Measurements from ENCODE around the gene TNC.

Gene TNC

DNA sequence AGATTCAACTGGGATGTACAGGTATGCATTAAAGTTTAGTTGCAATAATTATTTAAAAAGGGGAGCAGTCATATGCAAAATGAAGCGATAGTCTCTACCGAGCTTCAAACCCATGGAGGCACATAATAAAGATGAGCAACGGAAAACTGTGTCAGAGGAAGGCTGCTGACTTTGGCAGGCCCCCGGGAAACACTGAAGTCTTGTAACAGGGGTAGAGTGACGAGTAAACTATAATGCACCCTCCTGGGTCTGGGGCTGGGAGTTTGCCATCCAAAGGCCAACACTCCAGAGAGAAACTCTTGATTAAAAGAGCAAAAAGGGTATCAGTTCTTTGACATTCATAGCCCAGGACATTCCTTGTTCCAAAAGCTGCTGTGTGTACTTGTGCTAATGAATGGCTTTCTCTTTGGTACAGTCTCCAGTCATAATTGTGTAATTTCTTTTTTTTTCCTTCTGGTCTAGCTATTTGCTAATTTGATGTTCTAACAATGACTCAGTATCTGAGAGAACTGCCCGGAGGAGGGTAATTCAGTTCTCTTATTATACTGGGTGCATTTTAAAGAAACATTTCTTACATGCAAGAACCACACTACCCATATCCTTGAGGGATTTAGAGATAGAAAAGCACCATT is 59.2 kb downstream of the TNC start:
- no peak for DNase-seq (ENCODE audit: low spot score)
- no peak overlapping the region for H3K4me3 ChIP-seq
- TF ChIP-seq, protein P1, sequence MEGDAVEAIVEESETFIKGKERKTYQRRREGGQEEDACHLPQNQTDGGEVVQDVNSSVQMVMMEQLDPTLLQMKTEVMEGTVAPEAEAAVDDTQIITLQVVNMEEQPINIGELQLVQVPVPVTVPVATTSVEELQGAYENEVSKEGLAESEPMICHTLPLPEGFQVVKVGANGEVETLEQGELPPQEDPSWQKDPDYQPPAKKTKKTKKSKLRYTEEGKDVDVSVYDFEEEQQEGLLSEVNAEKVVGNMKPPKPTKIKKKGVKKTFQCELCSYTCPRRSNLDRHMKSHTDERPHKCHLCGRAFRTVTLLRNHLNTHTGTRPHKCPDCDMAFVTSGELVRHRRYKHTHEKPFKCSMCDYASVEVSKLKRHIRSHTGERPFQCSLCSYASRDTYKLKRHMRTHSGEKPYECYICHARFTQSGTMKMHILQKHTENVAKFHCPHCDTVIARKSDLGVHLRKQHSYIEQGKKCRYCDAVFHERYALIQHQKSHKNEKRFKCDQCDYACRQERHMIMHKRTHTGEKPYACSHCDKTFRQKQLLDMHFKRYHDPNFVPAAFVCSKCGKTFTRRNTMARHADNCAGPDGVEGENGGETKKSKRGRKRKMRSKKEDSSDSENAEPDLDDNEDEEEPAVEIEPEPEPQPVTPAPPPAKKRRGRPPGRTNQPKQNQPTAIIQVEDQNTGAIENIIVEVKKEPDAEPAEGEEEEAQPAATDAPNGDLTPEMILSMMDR (IDR thresholded peaks at IDR 0.05): no peak
- peak overlapping the region in 1 of 2 donors; percentile 43 for H3K27ac ChIP-seq

DNA sequence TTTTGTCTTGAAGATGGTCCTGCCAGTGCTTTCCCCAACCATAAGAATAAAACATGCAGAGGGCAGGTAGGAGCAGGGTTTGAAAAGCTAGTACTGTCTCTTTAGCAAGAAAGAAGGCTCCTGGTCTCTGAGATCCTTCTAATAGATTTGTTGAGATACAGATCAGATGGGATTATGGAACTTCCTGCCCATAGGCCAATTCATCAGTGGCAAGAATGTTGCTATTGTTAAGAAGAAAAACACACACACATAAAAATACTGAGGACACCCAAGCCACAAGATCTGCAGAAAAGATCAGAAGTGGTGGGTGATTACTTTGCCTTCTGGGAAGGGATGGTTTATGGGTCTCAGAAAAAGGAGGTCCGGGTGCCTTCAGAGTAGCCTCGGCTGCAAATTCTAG is 59.8 kb downstream of the TNC start:
- H3K4me3 ChIP-seq: no peak overlapping the region
- TF ChIP-seq, protein P1 (IDR thresholded peaks at IDR 0.05): no peak
- no peak for DNase-seq (ENCODE audit: low spot score)
- H3K27ac ChIP-seq: peak overlapping the region in 1 of 2 donors; percentile 43

DNA sequence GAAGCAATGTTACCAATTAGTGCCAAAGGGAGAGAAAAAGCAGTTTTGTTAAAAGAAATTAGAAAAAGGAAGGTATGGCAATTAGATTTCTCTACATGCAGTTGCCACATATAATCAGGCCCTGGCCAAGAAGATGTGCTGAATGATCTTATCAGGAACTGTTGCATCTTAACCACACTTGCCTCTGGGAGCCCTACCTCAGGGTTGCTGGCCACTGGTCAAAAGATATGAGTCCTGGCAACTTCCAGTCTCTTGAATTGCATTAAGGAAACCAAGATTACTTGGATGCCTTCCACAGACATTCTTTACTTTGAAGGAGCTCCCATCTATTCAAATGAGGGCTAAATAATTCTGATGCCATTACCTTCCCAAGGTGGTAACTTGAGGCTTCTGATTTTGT is 60.4 kb downstream of the TNC start:
- no peak overlapping the region for H3K4me3 ChIP-seq
- peak overlapping the region in 1 of 2 donors; percentile 17 for H3K27ac ChIP-seq
- TF ChIP-seq, protein P1 (IDR thresholded peaks at IDR 0.05): no peak

DNA sequence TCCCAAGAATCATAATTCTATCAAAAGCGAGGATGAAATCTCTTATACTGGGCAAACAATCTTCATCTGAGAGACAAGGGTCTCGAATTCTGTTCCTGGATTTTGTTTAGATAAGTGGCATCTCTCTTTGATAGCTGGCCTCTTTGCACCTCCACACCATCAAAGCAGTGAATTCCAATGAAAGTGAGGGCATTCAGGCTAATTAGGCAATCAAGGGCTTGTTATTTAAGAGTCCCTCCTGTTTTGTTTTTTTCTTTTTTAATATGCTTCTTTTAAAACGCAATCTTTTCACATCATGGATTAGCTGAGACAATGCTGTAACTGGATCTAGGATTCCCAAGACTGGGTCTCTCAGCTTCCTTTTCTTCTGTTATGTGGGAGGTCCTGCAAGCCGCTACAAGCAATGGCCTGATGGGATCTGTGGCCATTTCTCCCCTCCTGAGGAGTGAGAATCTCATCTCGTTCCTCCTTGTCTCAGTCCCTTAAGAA is 67.9 kb downstream of the TNC start:
- no peak overlapping the region for H3K4me3 ChIP-seq
- TF ChIP-seq, protein P1 (IDR thresholded peaks at IDR 0.05): no peak
- no peak overlapping the region for H3K27ac ChIP-seq
- DNase-seq (ENCODE audit: low spot score): no peak

More for the DNA sequence above, 60.4 kb downstream of the TNC start:
- no peak for DNase-seq (ENCODE audit: low spot score)

DNA sequence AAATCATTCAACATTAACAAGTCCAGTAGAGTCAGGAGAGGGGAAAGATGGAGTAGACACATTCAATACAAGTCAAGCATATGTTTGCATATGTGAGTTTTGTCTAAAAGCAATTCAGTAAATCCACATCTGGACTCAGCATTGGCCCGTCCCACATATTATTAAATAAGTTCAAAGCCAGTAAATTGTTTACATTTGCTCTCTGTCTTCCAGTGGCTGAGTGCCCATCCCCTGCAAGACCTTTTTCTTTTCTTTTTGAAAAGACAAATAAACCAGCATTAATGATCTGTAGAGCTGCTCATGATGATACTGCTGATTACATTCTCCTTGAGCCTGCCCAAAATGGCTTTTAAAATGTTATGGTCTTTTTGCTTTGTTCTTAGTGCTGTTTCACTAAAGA is 71.1 kb downstream of the TNC start:
- H3K27ac ChIP-seq: no peak overlapping the region
- DNase-seq (ENCODE audit: low spot score): no peak
- H3K4me3 ChIP-seq: no peak overlapping the region
- TF ChIP-seq, protein P1 (IDR thresholded peaks at IDR 0.05): no peak

DNA sequence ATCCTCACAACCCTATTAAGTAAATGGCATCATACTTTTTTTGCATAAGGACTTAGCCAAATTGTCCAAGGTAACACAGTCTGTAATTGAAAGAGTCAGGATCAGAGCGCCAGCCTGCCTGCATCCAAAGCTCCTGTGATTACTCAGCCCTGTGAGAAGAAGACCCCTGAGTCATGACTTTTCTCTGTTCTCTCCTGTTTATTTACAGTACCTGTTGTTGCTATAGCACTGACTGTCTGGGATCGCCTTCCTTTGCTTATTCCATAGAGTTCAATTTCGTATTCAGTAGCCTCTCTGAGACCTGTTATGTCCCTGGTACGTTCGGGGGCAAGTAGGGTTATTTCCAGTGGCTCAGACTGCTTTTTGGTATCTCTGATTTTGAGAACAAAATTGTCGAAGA is 71.8 kb downstream of the TNC start:
- no peak overlapping the region for H3K4me3 ChIP-seq
- TF ChIP-seq, protein P1 (IDR thresholded peaks at IDR 0.05): no peak
- no peak for DNase-seq (ENCODE audit: low spot score)
- no peak overlapping the region for H3K27ac ChIP-seq

DNA sequence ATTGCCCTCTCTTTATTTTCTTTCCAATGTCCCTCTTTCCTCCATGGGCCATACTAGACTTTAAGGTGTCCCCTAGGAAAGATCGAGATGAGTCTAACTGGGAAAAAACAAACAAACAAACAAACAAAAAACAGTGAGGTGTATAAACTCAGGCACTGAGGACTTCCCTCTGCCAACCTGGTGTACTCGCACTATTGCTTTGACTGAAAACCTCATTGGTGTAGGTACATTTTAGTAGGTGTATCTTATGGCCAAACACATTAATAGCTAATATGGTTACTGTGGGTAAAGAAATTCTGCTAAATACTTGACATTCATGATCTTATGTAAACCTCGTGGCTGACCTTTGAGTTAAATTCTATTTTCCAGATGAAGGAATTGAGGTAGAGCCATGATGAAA is 74.3 kb downstream of the TNC start:
- H3K4me3 ChIP-seq: no peak overlapping the region
- TF ChIP-seq, protein P1 (IDR thresholded peaks at IDR 0.05): no peak
- no peak for DNase-seq (ENCODE audit: low spot score)
- H3K27ac ChIP-seq: peak overlapping the region; percentile 35 to 46
